Thyroid gland (tissue), 4 donors: Measurements from ENCODE around the gene DCAF8L2.

Experiments used
- POLR2A ChIP-seq, 2 donors: fragments of 450-650 bp; IDR thresholded peaks; one replicate each; pipeline ENCODE4 v1.6.1; 2017; ENCODE audit warnings: antibody characterized with exemption in 2 of 2, mild to moderate bottlenecking in 2 of 2, moderate library complexity in 1 of 2
- TF ChIP-seq, protein P1 (sequence below), 6 experiments: fragments of 200-600 bp in 3 of 6; fragments of 450-650 bp in 3 of 6; sonication (generic) in 3 of 6; IDR thresholded peaks; one replicate each; pipeline ENCODE4 v1.5.1; 2016 to 2019; ENCODE audit warnings: antibody characterized with exemption in 6 of 6, mild to moderate bottlenecking in 2 of 6, inconsistent platforms in 1 of 6, moderate library complexity in 1 of 6

DNA sequence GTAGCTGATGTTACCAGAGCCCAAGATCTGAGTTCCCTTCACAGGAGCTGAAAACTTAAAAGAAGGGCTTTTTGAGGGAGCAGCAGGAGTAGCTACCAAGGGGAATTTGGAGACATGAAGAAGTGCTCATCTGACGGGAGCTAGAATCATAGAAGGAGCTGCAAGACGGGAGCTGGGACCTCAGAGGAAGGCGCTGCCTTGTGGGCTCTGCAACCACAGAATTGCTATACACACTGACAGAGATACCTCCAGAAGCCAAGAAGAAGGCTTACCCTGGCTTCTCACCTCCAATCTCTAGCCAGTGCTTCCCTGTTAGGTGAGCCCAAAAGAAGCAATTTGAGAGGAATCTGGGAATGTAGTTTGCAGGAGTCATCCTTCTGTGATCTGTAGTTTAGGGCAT, 35.9 kb downstream of the DCAF8L2 start:
- TF ChIP-seq, protein P1, sequence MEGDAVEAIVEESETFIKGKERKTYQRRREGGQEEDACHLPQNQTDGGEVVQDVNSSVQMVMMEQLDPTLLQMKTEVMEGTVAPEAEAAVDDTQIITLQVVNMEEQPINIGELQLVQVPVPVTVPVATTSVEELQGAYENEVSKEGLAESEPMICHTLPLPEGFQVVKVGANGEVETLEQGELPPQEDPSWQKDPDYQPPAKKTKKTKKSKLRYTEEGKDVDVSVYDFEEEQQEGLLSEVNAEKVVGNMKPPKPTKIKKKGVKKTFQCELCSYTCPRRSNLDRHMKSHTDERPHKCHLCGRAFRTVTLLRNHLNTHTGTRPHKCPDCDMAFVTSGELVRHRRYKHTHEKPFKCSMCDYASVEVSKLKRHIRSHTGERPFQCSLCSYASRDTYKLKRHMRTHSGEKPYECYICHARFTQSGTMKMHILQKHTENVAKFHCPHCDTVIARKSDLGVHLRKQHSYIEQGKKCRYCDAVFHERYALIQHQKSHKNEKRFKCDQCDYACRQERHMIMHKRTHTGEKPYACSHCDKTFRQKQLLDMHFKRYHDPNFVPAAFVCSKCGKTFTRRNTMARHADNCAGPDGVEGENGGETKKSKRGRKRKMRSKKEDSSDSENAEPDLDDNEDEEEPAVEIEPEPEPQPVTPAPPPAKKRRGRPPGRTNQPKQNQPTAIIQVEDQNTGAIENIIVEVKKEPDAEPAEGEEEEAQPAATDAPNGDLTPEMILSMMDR (IDR thresholded peaks at IDR 0.05): no peak
- TF ChIP-seq POLR2A (IDR thresholded peaks at IDR 0.05): no peak
